HG03039 (cell line): Measurements from ENCODE around the gene EXD3.

ENCODE experiments used
- ATAC-seq: cut with Tn5 transposase; IDR thresholded peaks from one replicate; pipeline ENCODE4 v1.9.1; 2021; ENCODE audit warnings: mild to moderate bottlenecking, moderate library complexity; ENCODE audit not compliant: unreplicated experiment

EXD3 gene

DNA sequence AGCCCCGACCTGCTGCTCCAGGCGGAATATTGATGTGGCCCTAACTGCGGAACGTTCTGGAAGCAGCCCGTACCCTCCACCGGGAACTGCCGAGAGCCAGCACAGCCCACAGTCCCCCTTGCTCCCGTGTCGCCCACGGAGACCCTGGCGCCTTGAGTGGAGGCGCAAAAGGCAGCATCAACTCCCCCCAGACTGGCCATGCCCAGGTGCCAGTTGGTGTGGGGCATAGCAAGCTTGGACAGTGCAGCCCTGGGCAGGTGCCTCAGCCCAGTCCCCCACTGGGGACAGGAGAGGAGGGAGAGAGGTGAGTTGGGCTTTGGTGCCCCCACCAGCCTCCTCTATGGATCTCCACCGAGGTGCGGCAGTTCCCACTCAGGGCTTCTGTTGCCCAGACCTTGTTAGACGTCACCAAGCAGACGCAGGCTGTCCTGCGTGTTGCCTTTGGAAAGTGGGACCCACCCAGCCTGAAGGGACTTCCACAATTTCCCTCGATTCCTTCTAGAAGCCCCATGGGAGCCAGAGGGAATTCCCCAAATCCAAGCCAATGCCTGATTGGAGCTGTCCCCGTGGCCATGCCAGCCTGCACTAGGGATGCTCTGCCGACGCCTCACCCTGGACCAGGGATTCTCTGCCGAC lies 101.1 kb downstream of the EXD3 start:
- no peak for ATAC-seq

DNA sequence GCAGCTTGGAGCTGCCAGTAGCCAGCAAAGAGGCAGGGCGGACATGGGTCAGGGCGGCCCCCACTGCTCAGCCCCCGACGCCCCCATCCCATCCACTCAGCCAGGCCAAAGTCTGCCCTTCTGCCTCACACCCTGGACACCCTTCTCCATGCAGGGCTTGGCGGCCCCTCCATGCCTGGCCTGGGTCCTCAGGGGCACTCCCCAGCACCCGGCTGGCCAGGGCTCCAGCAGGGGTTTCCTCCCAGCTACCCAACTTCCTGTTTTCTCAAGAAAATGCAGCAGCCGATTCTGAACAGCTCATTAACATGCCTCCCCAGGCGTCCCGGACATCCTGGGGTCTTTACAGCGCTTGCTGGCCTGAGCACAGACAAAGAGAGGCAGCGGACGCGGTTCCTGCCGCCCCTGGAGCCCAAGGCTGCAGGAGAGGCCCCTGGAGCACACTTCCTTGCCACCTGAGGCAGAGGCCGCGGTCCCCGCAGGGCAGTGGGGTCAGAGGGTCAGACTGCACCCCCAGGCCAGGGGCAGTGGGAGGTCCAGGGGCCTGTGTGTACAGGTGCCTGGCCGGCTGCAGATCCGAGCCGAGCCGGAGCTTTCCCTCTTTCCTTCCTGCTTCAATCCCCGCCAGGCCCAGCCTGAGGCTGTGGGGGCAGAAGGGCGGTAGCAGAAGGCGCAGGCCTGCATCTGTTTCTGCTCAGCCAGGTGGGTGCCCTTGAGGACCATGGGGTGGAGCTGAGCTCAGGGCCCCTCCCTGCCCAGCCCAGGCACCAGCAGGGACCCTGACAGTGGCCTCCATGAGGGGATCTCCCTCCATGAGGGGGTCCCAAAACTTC lies 102.2 kb downstream of the EXD3 start:
- no peak for ATAC-seq

- no peak for ATAC-seq
Observed at GRCh38 chr9:137319739-137320551, 103.0 kb downstream of the EXD3 start.

DNA sequence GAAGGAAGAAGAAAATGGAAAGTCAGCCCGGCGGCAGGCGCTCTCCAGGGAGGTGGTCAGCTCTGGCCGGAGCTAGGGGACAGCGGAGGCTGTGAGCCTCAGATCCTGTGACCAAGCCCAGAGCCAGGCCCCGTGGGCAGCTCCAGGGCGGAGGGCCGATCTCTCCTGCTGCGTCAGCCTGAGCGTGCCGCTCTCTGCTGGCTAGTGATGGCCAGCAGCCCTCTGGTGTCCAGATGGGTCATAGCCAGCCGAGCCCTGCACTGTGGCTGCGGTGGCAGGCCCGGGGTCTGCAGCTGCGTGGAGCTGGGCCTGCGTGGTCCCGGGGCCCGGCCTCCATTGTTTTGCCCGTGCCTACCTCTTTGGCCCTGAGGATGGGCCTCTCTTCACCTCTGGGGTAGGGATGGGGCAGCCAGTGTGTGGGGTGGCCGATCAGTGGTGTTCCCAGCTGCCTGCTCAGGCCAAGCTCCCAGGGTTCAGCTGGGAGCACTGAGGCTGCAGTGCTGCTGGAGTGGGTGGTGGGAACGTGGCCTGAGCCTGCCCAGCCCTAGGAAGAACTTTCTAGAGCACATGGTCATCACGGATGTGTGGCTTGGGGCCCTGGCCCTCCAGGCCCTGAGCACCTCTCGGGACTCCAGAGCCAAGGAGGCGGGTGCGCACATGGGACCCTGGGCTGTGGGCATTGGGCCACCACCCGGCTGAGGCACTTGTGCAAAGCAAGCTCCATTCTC lies 103.8 kb downstream of the EXD3 start:
- no peak for ATAC-seq

DNA sequence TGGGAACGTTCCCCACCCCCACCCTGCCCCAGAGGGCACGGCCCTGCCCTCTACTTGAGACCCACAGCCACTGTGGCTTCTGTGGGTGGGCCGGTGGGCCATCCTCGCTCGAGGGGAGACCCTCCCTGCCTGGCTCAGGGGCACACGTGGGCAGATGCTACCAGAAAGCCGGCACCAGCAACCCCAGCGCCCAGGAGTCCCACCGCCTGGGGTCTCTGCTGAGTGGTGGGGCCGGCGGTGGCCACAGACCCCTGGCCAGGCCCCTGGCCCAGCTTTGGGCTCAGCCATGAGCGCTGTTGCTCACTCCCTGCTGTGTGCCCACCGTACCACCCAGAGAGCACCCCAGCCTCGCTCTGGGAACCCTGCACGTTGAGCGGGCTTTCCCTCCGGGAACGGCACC lies 104.4 kb downstream of the EXD3 start:
- no peak for ATAC-seq

GRCh38 chr9:137317718-137318511 lies 105.0 kb downstream of the EXD3 start:
- no peak for ATAC-seq

- no peak for ATAC-seq
Observed at GRCh38 chr9:137317021-137317717, 105.8 kb downstream of the EXD3 start.

DNA sequence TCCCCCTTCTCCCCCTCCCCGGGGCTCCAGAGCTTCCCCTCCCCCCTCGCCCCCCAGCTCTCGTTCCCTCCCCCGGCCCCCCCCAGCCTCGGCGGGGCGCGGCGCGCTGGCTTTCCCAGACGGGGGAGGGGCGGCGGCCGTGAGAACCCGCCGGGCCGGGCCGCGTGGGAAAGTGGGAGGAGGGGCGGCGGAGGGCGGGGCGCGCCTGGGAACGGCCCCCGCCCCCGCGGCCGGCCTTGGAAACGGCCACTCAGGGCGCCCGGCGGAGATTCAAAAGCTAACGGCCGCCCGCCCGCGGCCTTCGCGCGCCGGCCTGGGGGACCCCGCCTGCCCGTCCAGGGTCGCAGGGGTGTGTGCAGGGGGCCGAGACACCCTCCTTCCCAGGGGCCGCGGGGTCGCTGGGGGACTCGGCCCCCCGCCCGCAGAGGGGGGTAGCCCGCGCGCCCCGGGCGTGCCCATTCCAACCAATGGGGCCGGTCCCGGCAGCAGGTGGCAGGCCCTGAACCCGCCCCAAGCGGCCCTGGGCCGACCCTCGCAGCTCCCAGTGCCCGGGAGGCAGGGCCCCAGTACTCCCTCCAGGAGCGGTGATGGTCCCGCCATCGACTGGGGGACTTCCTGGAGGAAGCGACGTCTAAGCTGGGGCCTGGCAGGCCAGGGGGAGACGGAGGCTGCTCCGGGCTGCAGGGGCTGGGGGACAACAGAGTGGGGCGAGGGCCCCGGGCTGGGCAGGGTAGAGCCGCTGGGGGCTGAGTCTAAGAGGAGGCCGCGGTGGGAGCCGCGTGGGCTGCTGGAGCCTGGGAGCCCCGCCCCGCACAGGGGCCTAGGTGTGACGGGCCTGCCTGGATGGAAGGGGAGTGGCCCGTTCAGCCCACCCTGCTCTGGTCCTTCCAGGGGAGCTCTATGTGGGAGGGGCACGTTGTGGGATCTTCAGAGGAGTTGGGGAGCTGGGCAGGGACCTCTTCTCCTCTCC lies 106.7 kb downstream of the EXD3 start:
- no peak for ATAC-seq

GRCh38 chr9:137315581-137316011 lies 107.4 kb downstream of the EXD3 start:
- ATAC-seq = no peak

DNA sequence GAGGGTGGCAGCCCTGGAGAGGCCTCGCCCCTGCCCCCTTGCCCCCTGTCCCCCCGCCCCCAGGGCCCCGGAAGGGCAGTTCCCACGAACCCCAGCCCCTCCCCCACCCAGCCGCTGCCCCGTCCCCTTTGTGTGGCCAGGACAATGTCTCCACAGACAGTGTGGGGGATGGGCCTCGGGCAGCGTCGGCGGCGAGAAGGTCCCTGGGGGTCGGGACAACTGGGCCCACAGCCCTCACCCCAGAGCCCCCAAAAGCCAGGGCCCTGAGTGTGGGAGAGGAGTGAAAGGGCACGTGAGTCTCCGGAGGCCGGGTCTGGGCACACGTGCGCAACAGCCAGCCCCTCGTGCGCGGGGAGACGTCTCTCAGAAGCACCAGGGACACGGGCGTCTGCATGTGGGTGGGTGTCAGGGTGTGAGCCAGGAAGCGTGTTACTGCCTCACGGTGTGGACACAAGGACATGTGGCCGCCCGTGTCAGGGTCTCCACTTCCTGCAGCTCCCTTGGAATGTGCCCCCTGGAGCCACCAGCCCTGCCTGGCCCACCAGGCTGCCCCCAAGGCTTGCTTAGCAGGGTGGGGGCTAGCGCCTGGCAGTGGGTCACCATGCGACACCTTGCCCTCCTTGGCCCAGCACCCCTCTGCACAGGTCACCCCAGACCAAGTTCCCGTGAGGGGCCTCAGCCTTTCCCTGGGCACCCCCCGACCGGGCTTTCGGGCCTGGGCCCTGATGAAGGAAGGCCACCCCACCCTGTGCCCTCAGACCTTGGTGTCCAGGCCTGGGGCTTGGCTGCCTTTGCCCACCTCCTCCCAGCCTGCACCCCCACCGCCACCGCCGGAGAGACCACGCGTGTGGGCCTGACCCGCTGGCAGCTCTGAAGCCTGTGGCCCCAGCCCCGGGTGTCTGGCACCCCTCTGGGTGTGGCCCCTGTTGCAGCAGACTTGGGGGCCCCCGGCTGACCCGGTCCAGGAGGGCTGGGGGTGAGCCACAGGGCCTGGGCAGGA lies 108.1 kb downstream of the EXD3 start:
- no peak for ATAC-seq

DNA sequence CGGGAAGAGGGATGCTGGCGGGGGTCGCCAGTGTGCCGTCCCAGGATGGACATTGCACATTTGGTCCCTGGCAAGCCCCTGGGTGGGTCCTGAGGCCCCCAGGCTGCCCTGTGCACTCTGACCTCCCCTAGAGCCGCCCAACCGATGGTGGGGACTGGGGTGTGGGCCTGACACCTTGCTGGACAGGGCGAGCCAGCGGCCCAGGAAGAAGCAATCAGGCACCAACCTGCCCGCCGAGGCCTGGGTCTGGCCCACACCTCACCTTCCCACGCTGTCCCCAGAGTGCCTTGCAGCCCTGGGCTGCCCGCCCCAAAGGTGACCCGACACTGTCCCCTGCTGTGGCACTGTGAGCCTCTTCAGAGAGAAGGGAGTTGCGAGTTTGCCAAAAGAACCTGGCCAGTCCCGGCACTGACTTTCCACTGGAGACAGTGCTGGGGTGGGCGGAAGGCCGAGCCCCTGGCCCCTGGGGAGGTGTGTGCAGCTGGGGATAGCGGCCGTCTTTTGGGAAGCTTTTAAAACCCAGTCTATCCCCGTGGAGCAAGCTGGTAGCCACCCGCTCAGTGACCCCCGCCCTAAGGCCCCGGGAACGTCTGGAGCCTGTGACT lies 108.9 kb downstream of the EXD3 start:
- ATAC-seq = no peak

GRCh38 chr9:137313326-137313936 lies 109.5 kb downstream of the EXD3 start:
- ATAC-seq = no peak

DNA sequence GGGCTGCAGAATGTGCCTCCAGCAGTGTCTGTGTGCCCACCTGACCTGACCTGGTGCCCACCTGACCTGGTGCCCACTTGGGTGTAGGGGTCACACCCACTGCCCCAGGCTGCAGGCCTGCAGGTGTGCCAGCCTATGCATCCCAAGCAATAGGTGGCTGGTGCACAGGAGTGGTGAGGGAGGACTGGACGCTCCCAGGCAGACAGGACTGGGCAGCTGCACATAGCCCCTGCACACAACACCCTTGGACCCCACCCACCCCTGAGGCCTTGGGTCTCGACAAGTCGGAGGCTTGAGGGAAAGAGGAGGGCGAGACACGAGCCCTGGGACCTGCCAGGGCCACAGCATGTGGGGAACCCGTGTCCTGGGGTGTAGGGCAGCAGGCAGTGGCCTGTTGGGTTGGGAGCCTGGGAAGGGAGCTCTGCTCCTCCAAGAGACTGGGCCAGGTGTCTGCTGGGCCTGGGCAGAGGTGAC lies 110.1 kb downstream of the EXD3 start:
- ATAC-seq = no peak

GRCh38 chr9:137311986-137312851 lies 110.7 kb downstream of the EXD3 start:
- no peak for ATAC-seq
